HCT116 (cell line): ENCODE results near the gene SLC44A4. TPM values are rescaled to one million over a fixed set of nuclear protein-coding genes. Genes with fewer than 3 reads are reported as not detected.

Experiments
- ATAC-seq: fragments of 200-7000 bp; cut with Tn5 transposase; 2 replicates; pipeline ENCODE4 v1.9.1; 2020; ENCODE audit warnings: mild to moderate bottlenecking, moderate library complexity
- BruUV-seq: library from RNA; stranded (reverse); fragments of 400-500 nt; replicated peaks from 2 replicates; lab custom pipeline; 2021; lab: Mats Ljungman, UMichigan
- CTCF ChIA-PET: fragments of 300-600 bp; sonication (Branson Sonifier 250); formaldehyde crosslinking; loops from one replicate; lab custom pipeline; 2021; ENCODE audit warnings: antibody characterized with exemption; lab: Charles Lee
- POLR2A ChIA-PET: fragments of 300-600, 350-600 bp; sonication (Branson Sonifier 250); formaldehyde crosslinking; loops from one replicate; lab custom pipeline; 2021; ENCODE audit warnings: antibody characterized with exemption; lab: Charles Lee
- RAD21 ChIA-PET, 2 experiments: fragments of 300-600 bp; sonication (Branson Sonifier 250); formaldehyde crosslinking; loops; one replicate each; lab custom pipeline; 2023; ENCODE audit warnings: low total read pairs in 2 of 2; ENCODE audit not compliant: uncharacterized antibody in 2 of 2, unreplicated experiment in 2 of 2, low non-redundant PET in 1 of 2; lab: Charles Lee
- DNase-seq: peaks from one replicate; pipeline ENCODE4 v3.0.0-alpha.2; 2010; ENCODE audit warnings: low read depth, low spot score
- H2AFZ ChIP-seq: fragments of 200-600 bp; shearing (Covaris generic), sonication (generic); 2 replicates; pipeline ENCODE4 v1.6.1; 2017; ENCODE audit warnings: low read depth, mixed run types, mixed read lengths, antibody characterized with exemption, low read length; ENCODE audit not compliant: poor library complexity, severe bottlenecking
- H3K27ac ChIP-seq: 2 replicates; pipeline ENCODE4 v1.5.1; 2012; ENCODE audit warnings: low read depth, low read length
- H3K27me3 ChIP-seq: fragments of 200-600 bp; sonication (generic); 2 replicates; pipeline ENCODE4 v1.6.1; 2016; ENCODE audit warnings: mixed run types, low read length, mixed read lengths; ENCODE audit not compliant: insufficient read depth
- H3K36me3 ChIP-seq, 2 experiments: fragments of 200-500 bp in 1 of 2; fragments of 200-600 bp in 1 of 2; sonication (Bioruptor generic) in 1 of 2; sonication (generic) in 1 of 2; 2 replicates each; pipeline versions ENCODE4 v1.5.1 to v1.6.1; 2014 to 2016; ENCODE audit warnings: low read length in 2 of 2, inconsistent platforms in 1 of 2, mixed read lengths in 1 of 2, mixed run types in 1 of 2; ENCODE audit not compliant: insufficient read depth in 2 of 2, control insufficient read depth in 1 of 2
- H3K4me1 ChIP-seq, 2 experiments: fragments of 200-600 bp in 1 of 2; sonication (generic) in 1 of 2; 2 replicates each; pipeline versions ENCODE4 v1.5.1 to v1.6.1; 2012 to 2017; ENCODE audit warnings: low read length in 2 of 2, inconsistent platforms in 1 of 2, mild to moderate bottlenecking in 1 of 2, mixed read lengths in 1 of 2, mixed run types in 1 of 2, moderate library complexity in 1 of 2; ENCODE audit not compliant: insufficient read depth in 2 of 2, control insufficient read depth in 1 of 2
- H3K4me2 ChIP-seq: fragments of 200-600 bp; sonication (generic); 2 replicates; pipeline ENCODE4 v1.6.1; 2017; ENCODE audit warnings: mixed run types, low read length, mixed read lengths
- H3K4me3 ChIP-seq, 2 experiments: fragments of 200-600 bp in 1 of 2; sonication (generic) in 1 of 2; replicated peaks in 1 of 2; 2 replicates each; pipeline ENCODE4 v1.5.1; 2011 to 2016; ENCODE audit warnings: low read length in 2 of 2, control low read depth in 1 of 2, low read depth in 1 of 2, mild to moderate bottlenecking in 1 of 2, mixed read lengths in 1 of 2, mixed run types in 1 of 2
- H3K79me2 ChIP-seq: fragments of 200-600 bp; sonication (generic); 2 replicates; pipeline ENCODE4 v1.6.1; 2017; ENCODE audit warnings: mild to moderate bottlenecking, mixed run types, low read length, moderate library complexity, mixed read lengths; ENCODE audit not compliant: insufficient read depth
- H3K9ac ChIP-seq: fragments of 200-600 bp; sonication (generic); 2 replicates; pipeline ENCODE4 v1.6.1; 2016; ENCODE audit warnings: low read length, mixed read lengths
- H3K9me2 ChIP-seq: fragments of 200-600 bp; sonication (generic), shearing (Covaris generic); 2 replicates; pipeline ENCODE4 v1.6.1; 2017; ENCODE audit warnings: mixed run types, mild to moderate bottlenecking, moderate library complexity; ENCODE audit not compliant: insufficient read depth
- H3K9me3 ChIP-seq, 2 experiments: fragments of 200-500 bp in 1 of 2; fragments of 200-600 bp in 1 of 2; sonication (Bioruptor generic) in 1 of 2; sonication (generic) in 1 of 2; 2 replicates each; pipeline ENCODE4 v1.6.1; 2014 to 2017; ENCODE audit warnings: low read length in 2 of 2, mixed read lengths in 2 of 2, inconsistent platforms in 1 of 2, low read depth in 1 of 2, mild to moderate bottlenecking in 1 of 2, mixed run types in 1 of 2, moderate library complexity in 1 of 2; ENCODE audit not compliant: control insufficient read depth in 1 of 2, insufficient read depth in 1 of 2
- H4K20me1 ChIP-seq: fragments of 200-600 bp; sonication (generic), shearing (Covaris generic); 2 replicates; pipeline ENCODE4 v1.6.1; 2017; ENCODE audit warnings: mixed run types, mild to moderate bottlenecking, moderate library complexity; ENCODE audit not compliant: insufficient read depth
- ATF3 ChIP-seq: IDR thresholded peaks from 2 replicates; pipeline ENCODE4 v1.6.1; 2012
- CTCF ChIP-seq, 3 experiments: fragments of 200-600 bp in 1 of 3; sonication (generic) in 1 of 3; IDR thresholded peaks in 2 of 3; conservative IDR thresholded peaks in 1 of 3; 2 replicates each; pipeline ENCODE4 v1.5.1; 2012 to 2017; ENCODE audit warnings: low read depth in 2 of 3, low read length in 2 of 3, antibody characterized with exemption in 1 of 3, borderline replicate concordance in 1 of 3, control low read depth in 1 of 3, mild to moderate bottlenecking in 1 of 3, mixed read lengths in 1 of 3, mixed run types in 1 of 3, moderate library complexity in 1 of 3; ENCODE audit not compliant: insufficient read depth in 1 of 3
- EGR1 ChIP-seq: IDR thresholded peaks from 2 replicates; pipeline ENCODE4 v1.6.1; 2012; ENCODE audit warnings: low read depth
- FOSL1 ChIP-seq: IDR thresholded peaks from 2 replicates; pipeline ENCODE4 v1.6.1; 2012; ENCODE audit warnings: low read depth
- JUND ChIP-seq: IDR thresholded peaks from 2 replicates; pipeline ENCODE4 v1.6.1; 2012
- MAX ChIP-seq: IDR thresholded peaks from 2 replicates; pipeline ENCODE4 v1.6.1; 2012
- REST ChIP-seq: IDR thresholded peaks from 2 replicates; pipeline ENCODE4 v1.6.1; 2012; ENCODE audit warnings: low read depth
- SIN3A ChIP-seq: IDR thresholded peaks from 2 replicates; pipeline ENCODE4 v1.6.1; 2012; ENCODE audit warnings: low read depth
- SP1 ChIP-seq: IDR thresholded peaks from 2 replicates; pipeline ENCODE4 v1.6.1; 2012; ENCODE audit warnings: low read depth
- SRF ChIP-seq: IDR thresholded peaks from 2 replicates; pipeline ENCODE4 v1.6.1; 2012; ENCODE audit warnings: low read depth
- TCF7L2 ChIP-seq: IDR thresholded peaks from 2 replicates; pipeline ENCODE4 v1.7.0; 2011; ENCODE audit warnings: borderline replicate concordance, inconsistent platforms; ENCODE audit not compliant: insufficient read depth, insufficient read length; ENCODE audit errors: extremely low read depth
- YY1 ChIP-seq: IDR thresholded peaks from 2 replicates; pipeline ENCODE4 v1.6.1; 2011; ENCODE audit warnings: low read length, low read depth, moderate library complexity, mild to moderate bottlenecking; ENCODE audit not compliant: insufficient replicate concordance; ENCODE audit errors: extremely low read depth
- ZBTB33 ChIP-seq: IDR thresholded peaks from 2 replicates; pipeline ENCODE4 v1.6.1; 2011; ENCODE audit warnings: mild to moderate bottlenecking, low read length, moderate library complexity; ENCODE audit not compliant: insufficient replicate concordance; ENCODE audit errors: extremely low read depth
- ZFX ChIP-seq: fragments of 450-650 bp; IDR thresholded peaks from 2 replicates; pipeline ENCODE4 v1.6.1; 2017
- ZNF274 ChIP-seq: fragments of 200-500 bp; sonication (Bioruptor generic); IDR thresholded peaks from 2 replicates; pipeline ENCODE4 v1.6.1; 2014; ENCODE audit warnings: mild to moderate bottlenecking, low read depth, low read length, inconsistent platforms
- intact Hi-C: fragments of 100-400 bp; cut with micrococcal nuclease; formaldehyde crosslinking; loops from 2 replicates; pipeline ENCODE4 v1.10.0; 2022
- total RNA-seq: library from RNA; stranded (reverse); gene quantifications from one replicate; pipeline ENCODE4 v1.2.1, GENCODE V29; 2021; ENCODE audit not compliant: unreplicated experiment

The SLC44A4 gene
- total RNA-seq, 1 experiment from 2014 or later: 0.74 TPM

- H3K4me3 ChIP-seq: no peak overlapping the region
- H3K4me1 ChIP-seq: peaks cover 16 to 36% of the 10 kb centered on the region in 2 experiments
- H3K9ac ChIP-seq: no peak overlapping the region
- intact Hi-C loops: no loop called here
- RAD21 ChIA-PET: no interaction called here
- H3K4me2 ChIP-seq: no peak overlapping the region
- TF ChIP-seq MAX: no peak
- TF ChIP-seq REST: no peak
- no peak for TF ChIP-seq ZNF274
- TF ChIP-seq FOSL1: no peak
- TF ChIP-seq ATF3: no peak
- TF ChIP-seq EGR1: no peak
- no peak for TF ChIP-seq SP1
- no peak for TF ChIP-seq TCF7L2
- no peak for TF ChIP-seq ZFX
- no peak for TF ChIP-seq SIN3A
- no peak for TF ChIP-seq CTCF (IDR thresholded peaks at IDR 0.05 in 2 of 3, conservative IDR thresholded peaks at IDR 0.05 in 1 of 3; ENCODE audit: borderline replicate concordance in 1 of 3, insufficient read depth in 1 of 3, low read depth in 2 of 3, low read length in 2 of 3)
- TF ChIP-seq SRF: no peak
- no peak for TF ChIP-seq ZBTB33
- TF ChIP-seq YY1: no peak
- TF ChIP-seq JUND: no peak
- no peaks in the 10 kb centered on the region for H4K20me1 ChIP-seq
- H2AFZ ChIP-seq: no peak overlapping the region
- BruUV-seq: no TSS peak
- no peaks in the 10 kb centered on the region for H3K36me3 ChIP-seq
- no peak for DNase-seq
- no peaks in the 10 kb centered on the region for H3K27me3 ChIP-seq
- POLR2A ChIA-PET: no interaction called here
- H3K79me2 ChIP-seq: no peaks in the 10 kb centered on the region
- CTCF ChIA-PET: no interaction called here
- no peaks in the 10 kb centered on the region for H3K9me2 ChIP-seq
- ATAC-seq: no peak
- H3K9me3 ChIP-seq: no peaks in the 10 kb centered on the region; a peak in 1 of 4 replicates
- H3K27ac ChIP-seq: no peak overlapping the region
These were observed 36.6 kb upstream of the SLC44A4 start for GRCh38 chr6:31915351-31915750.
